ENCODE data around the gene CAMKK1.

DNA sequence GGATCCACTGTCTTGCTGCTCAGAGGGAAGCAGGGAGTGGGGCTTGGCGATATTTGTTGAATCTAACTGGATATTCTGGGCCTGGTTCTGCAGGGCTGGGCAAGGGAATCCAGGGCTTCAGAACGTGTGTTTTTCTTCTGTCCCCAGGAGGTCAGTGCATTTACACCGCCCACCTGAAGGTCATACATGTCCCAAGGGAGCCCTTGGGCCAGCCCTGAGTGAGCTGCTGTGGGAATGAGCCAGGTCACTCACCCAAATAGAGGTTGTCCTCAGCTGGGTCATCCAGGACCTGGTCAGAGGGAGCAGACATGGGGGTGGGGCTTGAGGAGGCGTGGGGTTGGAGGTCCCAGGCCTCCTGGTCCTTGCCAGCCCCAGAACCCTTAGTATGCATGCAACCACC is 10.6 kb downstream of the CAMKK1 start:
- TF ChIP-seq, protein P1, sequence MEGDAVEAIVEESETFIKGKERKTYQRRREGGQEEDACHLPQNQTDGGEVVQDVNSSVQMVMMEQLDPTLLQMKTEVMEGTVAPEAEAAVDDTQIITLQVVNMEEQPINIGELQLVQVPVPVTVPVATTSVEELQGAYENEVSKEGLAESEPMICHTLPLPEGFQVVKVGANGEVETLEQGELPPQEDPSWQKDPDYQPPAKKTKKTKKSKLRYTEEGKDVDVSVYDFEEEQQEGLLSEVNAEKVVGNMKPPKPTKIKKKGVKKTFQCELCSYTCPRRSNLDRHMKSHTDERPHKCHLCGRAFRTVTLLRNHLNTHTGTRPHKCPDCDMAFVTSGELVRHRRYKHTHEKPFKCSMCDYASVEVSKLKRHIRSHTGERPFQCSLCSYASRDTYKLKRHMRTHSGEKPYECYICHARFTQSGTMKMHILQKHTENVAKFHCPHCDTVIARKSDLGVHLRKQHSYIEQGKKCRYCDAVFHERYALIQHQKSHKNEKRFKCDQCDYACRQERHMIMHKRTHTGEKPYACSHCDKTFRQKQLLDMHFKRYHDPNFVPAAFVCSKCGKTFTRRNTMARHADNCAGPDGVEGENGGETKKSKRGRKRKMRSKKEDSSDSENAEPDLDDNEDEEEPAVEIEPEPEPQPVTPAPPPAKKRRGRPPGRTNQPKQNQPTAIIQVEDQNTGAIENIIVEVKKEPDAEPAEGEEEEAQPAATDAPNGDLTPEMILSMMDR (IDR thresholded peaks at IDR 0.05) = no peak
- no peak for TF ChIP-seq POLR2A (IDR thresholded peaks at IDR 0.05)
